ENCODE measurements around the gene POLR2B. TPM values are rescaled to one million over a fixed set of nuclear protein-coding genes. Genes with fewer than 3 reads are reported as not detected.
"Not testable (repeated sequence)": the region's sequence is repeated elsewhere in the genome, so short reads cannot be mapped to it uniquely, and the experiment has no call there.

POLR2B gene
- polyA plus RNA-seq = 10 to 100 TPM; 14.5 to 28.6 TPM

GRCh38 chr4:56978750-56979303 is at the start of gene POLR2B:
POLR2B (plus strand) TSS chr4:56978896; CDS start chr4:56978986, 90 bp downstream.
- Histone ChIP-seq H3K27ac (ENCODE audit: low read depth in 2 of 2, low read length in 1 of 2) (peak within 1 kb of the TSS; percentile 95 to 97), H3K4me1 (ENCODE audit: control insufficient read depth in 2 of 2, insufficient read depth in 2 of 2, low read length in 1 of 2) (peaks cover 3 to 10% of the 10 kb centered on the region in 2 donors)

GRCh38 chr4:56930638-56931037 is 48.1 kb upstream of the POLR2B start:
- WGBS, 2 donors = 96 to 98% methylated on average over 7 of the region's 7 CpGs
- Histone ChIP-seq H3K36me3 (ENCODE audit: control insufficient read depth in 2 of 2, insufficient read depth in 2 of 2, low read length in 1 of 2) (peaks cover 8 to 14% of the 10 kb centered on the region in 2 donors), H3K4me1 (ENCODE audit: control insufficient read depth in 2 of 2, insufficient read depth in 2 of 2, low read length in 1 of 2) (peaks cover 0 to 3% of the 10 kb centered on the region in 2 donors), H3K27me3 (ENCODE audit: control insufficient read depth in 1 of 2, insufficient read depth in 2 of 2, low read length in 2 of 2) (no peaks in the 10 kb centered on the region), H3K27ac (ENCODE audit: low read depth in 2 of 2, low read length in 1 of 2) (no peak overlapping the region), H3K4me3 (ENCODE audit: low read depth in 1 of 2, low read length in 2 of 2) (no peak overlapping the region), H3K9me3 (ENCODE audit: control insufficient read depth in 2 of 2, insufficient read depth in 1 of 2, low read depth in 1 of 2, low read length in 1 of 2) (no peaks in the 10 kb centered on the region)

More at GRCh38 chr4:56978750-56979303, at the start of gene POLR2B:
- Histone ChIP-seq H3K4me3 (ENCODE audit: low read depth in 1 of 2, low read length in 2 of 2) (peak within 1 kb of the TSS; percentile 95 to 96), H3K9me3 (ENCODE audit: control insufficient read depth in 2 of 2, insufficient read depth in 1 of 2, low read depth in 1 of 2, low read length in 1 of 2) (peaks cover 0 to 2% of the 10 kb centered on the region in 2 donors), H3K27me3 (ENCODE audit: control insufficient read depth in 1 of 2, insufficient read depth in 2 of 2, low read length in 2 of 2) (no peaks in the 10 kb centered on the region), H3K36me3 (ENCODE audit: control insufficient read depth in 2 of 2, insufficient read depth in 2 of 2, low read length in 1 of 2) (no peaks in the 10 kb centered on the region)
- 0% methylated on average over 37 of the region's 37 CpGs for WGBS, 2 donors

GRCh38 chr4:56931924-56932323 is 46.8 kb upstream of the POLR2B start:
- Histone ChIP-seq H3K9me3 (ENCODE audit: control insufficient read depth in 2 of 2, insufficient read depth in 1 of 2, low read depth in 1 of 2, low read length in 1 of 2) (no peaks in the 10 kb centered on the region), H3K4me3 (ENCODE audit: low read depth in 1 of 2, low read length in 2 of 2) (no peak overlapping the region), H3K36me3 (ENCODE audit: control insufficient read depth in 2 of 2, insufficient read depth in 2 of 2, low read length in 1 of 2) (peaks cover 8 to 14% of the 10 kb centered on the region in 2 donors), H3K27ac (ENCODE audit: low read depth in 2 of 2, low read length in 1 of 2) (no peak overlapping the region), H3K4me1 (ENCODE audit: control insufficient read depth in 2 of 2, insufficient read depth in 2 of 2, low read length in 1 of 2) (peaks cover 0 to 3% of the 10 kb centered on the region in 2 donors), H3K27me3 (ENCODE audit: control insufficient read depth in 1 of 2, insufficient read depth in 2 of 2, low read length in 2 of 2) (no peaks in the 10 kb centered on the region)
- 71 to 88% methylated on average over 4 of the region's 4 CpGs for WGBS, 2 donors

- no peaks in the 10 kb centered on the region for H3K4me1 ChIP-seq (ENCODE audit: control insufficient read depth in 2 of 2, insufficient read depth in 2 of 2, low read length in 1 of 2)
- no peaks in the 10 kb centered on the region for H3K9me3 ChIP-seq (ENCODE audit: control insufficient read depth in 2 of 2, insufficient read depth in 1 of 2, low read depth in 1 of 2, low read length in 1 of 2)
- no peak overlapping the region for H3K4me3 ChIP-seq (ENCODE audit: low read depth in 1 of 2, low read length in 2 of 2)
- 66 to 71% methylated on average over 6 of the region's 6 CpGs for WGBS, 2 donors
- H3K27me3 ChIP-seq (ENCODE audit: control insufficient read depth in 1 of 2, insufficient read depth in 2 of 2, low read length in 2 of 2) = no peaks in the 10 kb centered on the region
- H3K36me3 ChIP-seq (ENCODE audit: control insufficient read depth in 2 of 2, insufficient read depth in 2 of 2, low read length in 1 of 2) = peaks cover 0 to 6% of the 10 kb centered on the region in 2 donors
- no peak overlapping the region for H3K27ac ChIP-seq (ENCODE audit: low read depth in 2 of 2, low read length in 1 of 2)
Observed at GRCh38 chr4:56937262-56937661, 41.4 kb upstream of the POLR2B start.

- H3K27me3 ChIP-seq (ENCODE audit: control insufficient read depth in 1 of 2, insufficient read depth in 2 of 2, low read length in 2 of 2); H3K27ac ChIP-seq (ENCODE audit: low read depth in 2 of 2, low read length in 1 of 2); H3K4me1 ChIP-seq (ENCODE audit: control insufficient read depth in 2 of 2, insufficient read depth in 2 of 2, low read length in 1 of 2); H3K4me3 ChIP-seq (ENCODE audit: low read depth in 1 of 2, low read length in 2 of 2); H3K36me3 ChIP-seq (ENCODE audit: control insufficient read depth in 2 of 2, insufficient read depth in 2 of 2, low read length in 1 of 2); H3K9me3 ChIP-seq (ENCODE audit: control insufficient read depth in 2 of 2, insufficient read depth in 1 of 2, low read depth in 1 of 2, low read length in 1 of 2): not testable (repeated sequence)
- WGBS, 2 donors = 98 to 100% methylated on average over 14 of the region's 14 CpGs
Observed at GRCh38 chr4:56939826-56940225, 38.9 kb upstream of the POLR2B start.

GRCh38 chr4:56940403-56940802 is 38.3 kb upstream of the POLR2B start:
- H3K36me3 ChIP-seq (ENCODE audit: control insufficient read depth in 2 of 2, insufficient read depth in 2 of 2, low read length in 1 of 2) = peaks cover 0 to 6% of the 10 kb centered on the region in 2 donors
- no peaks in the 10 kb centered on the region for H3K4me1 ChIP-seq (ENCODE audit: control insufficient read depth in 2 of 2, insufficient read depth in 2 of 2, low read length in 1 of 2)
- no peaks in the 10 kb centered on the region for H3K27me3 ChIP-seq (ENCODE audit: control insufficient read depth in 1 of 2, insufficient read depth in 2 of 2, low read length in 2 of 2)
- WGBS, 2 donors = 94 to 97% methylated on average over 12 of the region's 12 CpGs
- no peaks in the 10 kb centered on the region for H3K9me3 ChIP-seq (ENCODE audit: control insufficient read depth in 2 of 2, insufficient read depth in 1 of 2, low read depth in 1 of 2, low read length in 1 of 2)
- no peak overlapping the region for H3K4me3 ChIP-seq (ENCODE audit: low read depth in 1 of 2, low read length in 2 of 2)
- no peak overlapping the region for H3K27ac ChIP-seq (ENCODE audit: low read depth in 2 of 2, low read length in 1 of 2)

GRCh38 chr4:56940971-56941370 is 37.7 kb upstream of the POLR2B start:
- H3K27me3 ChIP-seq (ENCODE audit: control insufficient read depth in 1 of 2, insufficient read depth in 2 of 2, low read length in 2 of 2) = no peaks in the 10 kb centered on the region
- no peaks in the 10 kb centered on the region for H3K9me3 ChIP-seq (ENCODE audit: control insufficient read depth in 2 of 2, insufficient read depth in 1 of 2, low read depth in 1 of 2, low read length in 1 of 2)
- H3K4me3 ChIP-seq (ENCODE audit: low read depth in 1 of 2, low read length in 2 of 2) = no peak overlapping the region
- no peaks in the 10 kb centered on the region for H3K4me1 ChIP-seq (ENCODE audit: control insufficient read depth in 2 of 2, insufficient read depth in 2 of 2, low read length in 1 of 2)
- H3K36me3 ChIP-seq (ENCODE audit: control insufficient read depth in 2 of 2, insufficient read depth in 2 of 2, low read length in 1 of 2) = peaks cover 0 to 6% of the 10 kb centered on the region in 2 donors
- H3K27ac ChIP-seq (ENCODE audit: low read depth in 2 of 2, low read length in 1 of 2) = no peak overlapping the region

- no peaks in the 10 kb centered on the region for H3K27me3 ChIP-seq (ENCODE audit: control insufficient read depth in 1 of 2, insufficient read depth in 2 of 2, low read length in 2 of 2)
- no peaks in the 10 kb centered on the region for H3K9me3 ChIP-seq (ENCODE audit: control insufficient read depth in 2 of 2, insufficient read depth in 1 of 2, low read depth in 1 of 2, low read length in 1 of 2)
- no peak overlapping the region for H3K4me3 ChIP-seq (ENCODE audit: low read depth in 1 of 2, low read length in 2 of 2)
- H3K27ac ChIP-seq (ENCODE audit: low read depth in 2 of 2, low read length in 1 of 2) = no peak overlapping the region
- H3K36me3 ChIP-seq (ENCODE audit: control insufficient read depth in 2 of 2, insufficient read depth in 2 of 2, low read length in 1 of 2) = peaks cover 0 to 6% of the 10 kb centered on the region in 2 donors
- 71 to 74% methylated on average over 3 of the region's 3 CpGs for WGBS, 2 donors
- H3K4me1 ChIP-seq (ENCODE audit: control insufficient read depth in 2 of 2, insufficient read depth in 2 of 2, low read length in 1 of 2) = no peaks in the 10 kb centered on the region
Observed at GRCh38 chr4:56941403-56941802, 37.3 kb upstream of the POLR2B start.

GRCh38 chr4:56953680-56954520 is 24.8 kb upstream of the POLR2B start:
- Histone ChIP-seq H3K27ac (ENCODE audit: low read depth in 2 of 2, low read length in 1 of 2) (no peak overlapping the region), H3K4me1 (ENCODE audit: control insufficient read depth in 2 of 2, insufficient read depth in 2 of 2, low read length in 1 of 2) (no peaks in the 10 kb centered on the region), H3K36me3 (ENCODE audit: control insufficient read depth in 2 of 2, insufficient read depth in 2 of 2, low read length in 1 of 2) (no peaks in the 10 kb centered on the region), H3K9me3 (ENCODE audit: control insufficient read depth in 2 of 2, insufficient read depth in 1 of 2, low read depth in 1 of 2, low read length in 1 of 2) (no peaks in the 10 kb centered on the region), H3K27me3 (ENCODE audit: control insufficient read depth in 1 of 2, insufficient read depth in 2 of 2, low read length in 2 of 2) (no peaks in the 10 kb centered on the region), H3K4me3 (ENCODE audit: low read depth in 1 of 2, low read length in 2 of 2) (no peak overlapping the region)
- WGBS, 2 donors = 85% methylated on average over 9 of the region's 9 CpGs
